Motor neuron (in vitro differentiated cells): Measurements from ENCODE around the gene HSPG2. TPM values are rescaled to one million over a fixed set of nuclear protein-coding genes. Genes with fewer than 3 reads are reported as not detected.

ENCODE experiments used
- ATAC-seq, 8 experiments: fragments of 200-7000 bp; cut with Tn5 transposase; replicated peaks in 6 of 8; 2 replicates each; pipeline ENCODE4 v1.8.0; 2021; ENCODE audit warnings: mild to moderate bottlenecking in 8 of 8, moderate library complexity in 8 of 8
- H3K27ac ChIP-seq, 2 donors: fragments of 250-450 bp; sonication (Bioruptor Pico); 2 replicates each; pipeline ENCODE4 v1.9.0; 2021; ENCODE audit warnings: antibody characterized with exemption in 2 of 2, mild to moderate bottlenecking in 2 of 2, moderate library complexity in 1 of 2
- H3K4me1 ChIP-seq, 2 donors: fragments of 250-450 bp; sonication (Bioruptor Pico); replicated peaks in 1 of 2; 2 replicates each; pipeline ENCODE4 v1.6.1; 2021; ENCODE audit warnings: antibody characterized with exemption in 2 of 2, mild to moderate bottlenecking in 2 of 2, moderate library complexity in 1 of 2
- H3K4me3 ChIP-seq, 5 donors: fragments of 250-450 bp; sonication (Bioruptor Pico); 2 replicates each; pipeline ENCODE4 v1.9.0; 2021; ENCODE audit warnings: antibody characterized with exemption in 5 of 5, mild to moderate bottlenecking in 5 of 5, moderate library complexity in 4 of 5
- WGBS, 10 experiments: fragments of 450-650 bp; shearing (Covaris generic); methylation state at CpG; one replicate each; pipeline ENCODE4 v1.0.0; 2022; 5-methylcytosine and 5-hydroxymethylcytosine counted together
- in situ Hi-C, 9 experiments: fragments of 400-800 bp; cut with MboI; loops; one replicate each; pipeline ENCODE4 v1.15.0; 2021; ENCODE audit warnings: low sequenced_read_pairs in 9 of 9, low pct_unique_long_range_greater_than_20kb in 2 of 9; ENCODE audit not compliant: unreplicated experiment in 9 of 9
- total RNA-seq, 8 experiments: library from RNA; unstranded; fragments of 300-600 nt; gene quantifications; 2 replicates each; pipeline versions ENCODE4 v1.2.3 to v1.2.4, GENCODE V29; 2022

HSPG2 gene
- total RNA-seq, 8 experiments from 2014 or later = 5.8 to 47.9 (median 12.8) TPM

GRCh38 chr1:21839337-21840037 lies 97.6 kb downstream of the HSPG2 start:
- Histone ChIP-seq H3K4me3 (no peak overlapping the region), H3K27ac (no peak overlapping the region), H3K4me1 (no peaks in the 10 kb centered on the region)
- ATAC-seq = peak in 1 of 8 experiments; percentile 10
- 93 to 97% (median 96%) methylated on average over 4 to 10 of the region's 19 CpGs; no CpG with 5 or more reads in 6 of the 10 experiments for WGBS, 10 experiments
- in situ Hi-C loops = no loop called here

DNA sequence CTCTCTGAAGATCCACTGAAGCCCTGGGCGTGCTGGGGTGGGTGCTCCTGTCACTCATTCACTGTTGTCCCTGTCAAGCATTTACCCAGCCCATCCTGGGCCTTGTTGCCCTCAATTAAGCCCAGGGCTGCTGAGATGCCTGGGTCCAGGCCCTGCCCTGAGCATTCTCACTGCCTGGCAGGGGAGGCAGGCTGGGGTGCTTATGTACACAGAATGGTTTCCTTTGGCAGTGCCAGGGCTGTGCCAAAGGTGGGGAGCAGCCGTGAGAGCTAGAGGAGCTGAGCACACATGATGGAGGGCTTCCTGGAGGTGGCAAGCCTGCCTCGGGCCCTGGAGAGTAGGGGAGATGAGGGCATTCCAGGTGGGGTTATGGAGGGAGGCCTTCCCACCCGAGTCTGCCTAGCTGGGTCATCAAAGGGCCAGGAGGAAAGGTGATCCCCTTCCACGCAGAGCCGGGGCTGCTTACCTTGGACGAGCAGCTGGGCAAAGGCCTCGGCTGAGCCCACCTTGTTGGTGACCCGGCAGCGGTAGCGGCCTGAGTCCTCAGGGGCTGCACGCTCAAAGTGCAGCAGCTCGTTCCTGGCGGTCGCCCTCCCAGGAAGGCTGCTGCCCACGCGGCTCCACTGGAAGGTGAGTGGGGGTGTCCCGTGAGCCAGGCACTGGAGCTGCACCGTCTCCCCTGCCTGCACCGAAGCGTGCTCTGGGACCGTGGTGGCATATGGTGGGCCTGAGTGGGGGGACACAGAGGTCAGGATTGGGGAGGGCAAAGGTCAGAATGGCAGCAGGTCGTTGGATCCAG lies 98.6 kb downstream of the HSPG2 start:
- Histone ChIP-seq H3K4me1 (no peaks in the 10 kb centered on the region), H3K27ac (no peak overlapping the region), H3K4me3 (no peak overlapping the region)
- WGBS, 10 experiments = 71 to 100% (median 81%) methylated on average over 1 to 20 of the region's 23 CpGs; no CpG with 5 or more reads in 3 of the 10 experiments
- in situ Hi-C loops = no loop called here
- peak in 1 of 8 experiments; percentile 11 for ATAC-seq

DNA sequence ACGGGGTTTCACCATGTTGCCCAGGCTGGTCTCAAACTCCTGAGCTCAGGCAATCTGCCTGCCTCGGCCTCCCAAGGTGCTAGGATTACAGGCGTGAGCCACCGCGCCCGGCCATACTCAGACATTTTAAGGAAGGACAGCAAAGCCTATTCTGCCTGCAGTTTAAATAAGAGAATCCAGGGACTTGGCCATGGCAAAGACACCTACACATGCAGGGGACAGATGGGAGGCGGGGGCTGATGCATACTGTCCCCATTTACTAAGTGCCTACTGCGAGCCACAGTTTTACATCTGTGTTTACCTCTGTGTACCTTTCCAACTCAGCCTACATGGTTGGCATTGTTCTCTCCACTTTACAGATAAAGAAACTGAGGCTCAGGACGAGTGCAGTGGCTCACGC lies 99.6 kb downstream of the HSPG2 start:
- in situ Hi-C loops = no loop called here
- 80 to 98% (median 93%) methylated on average over 1 to 9 of the region's 10 CpGs; no CpG with 5 or more reads in 3 of the 10 experiments for WGBS, 10 experiments
- no peak overlapping the region for H3K4me3 ChIP-seq
- no peaks in the 10 kb centered on the region for H3K4me1 ChIP-seq
- no peak for ATAC-seq
- no peak overlapping the region for H3K27ac ChIP-seq

- WGBS, 10 experiments = 82 to 90% methylated on average over 2 to 9 of the region's 13 CpGs; no CpG with 5 or more reads in 8 of the 10 experiments
- ATAC-seq = peak in 1 of 8 experiments; percentile 18
- no peaks in the 10 kb centered on the region for H3K4me1 ChIP-seq
Measured at GRCh38 chr1:21836729-21837128, 100.4 kb downstream of the HSPG2 start.

GRCh38 chr1:21836010-21836409 lies 101.1 kb downstream of the HSPG2 start:
- Histone ChIP-seq H3K27ac (no peak overlapping the region), H3K4me3 (no peak overlapping the region), H3K4me1 (no peaks in the 10 kb centered on the region)
- 60 to 100% (median 100%) methylated on average over 1 to 4 of the region's 4 CpGs; no CpG with 5 or more reads in 2 of the 10 experiments for WGBS, 10 experiments
- ATAC-seq = no peak
- in situ Hi-C loops = no loop called here

More at GRCh38 chr1:21836729-21837128, 100.4 kb downstream of the HSPG2 start:
- no peak overlapping the region for H3K27ac ChIP-seq
- H3K4me3 ChIP-seq = no peak overlapping the region
- in situ Hi-C loops = no loop called here

- ATAC-seq = no peak
- Histone ChIP-seq H3K27ac (no peak overlapping the region), H3K4me1 (no peaks in the 10 kb centered on the region), H3K4me3 (no peak overlapping the region)
- WGBS, 10 experiments = 84 to 100% (median 100%) methylated on average over 1 to 10 of the region's 16 CpGs; no CpG with 5 or more reads in 3 of the 10 experiments
- in situ Hi-C loops = no loop called here
Measured at GRCh38 chr1:21834666-21835065, 102.4 kb downstream of the HSPG2 start.

DNA sequence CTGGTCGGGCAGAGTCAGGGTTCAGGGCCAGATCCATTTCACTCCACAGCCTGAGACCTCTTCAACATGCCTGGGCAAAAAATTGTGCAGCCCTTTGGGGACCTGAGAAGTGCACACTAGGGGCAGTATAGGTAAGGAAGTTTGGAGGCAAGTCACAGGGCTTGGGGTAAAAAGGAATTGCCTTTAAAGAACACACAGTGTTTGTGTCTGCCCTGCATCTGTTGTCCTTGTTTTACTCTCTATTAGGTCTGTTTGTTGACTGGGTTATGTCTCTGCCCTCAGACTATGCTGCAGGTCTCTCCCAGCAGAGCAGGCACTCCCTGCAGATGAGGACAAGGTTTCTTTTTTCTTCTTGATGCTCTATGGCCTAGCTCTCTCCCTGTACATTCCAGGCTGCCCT lies 103.0 kb downstream of the HSPG2 start:
- Histone ChIP-seq H3K27ac (no peak overlapping the region), H3K4me1 (no peaks in the 10 kb centered on the region), H3K4me3 (no peak overlapping the region)
- in situ Hi-C loops = no loop called here
- WGBS, 10 experiments = 100% methylated on average over 1 of the region's 1 CpG; no CpG with 5 or more reads in 7 of the 10 experiments
- ATAC-seq = peak in 2 of 8 experiments; percentile 47 to 54

- in situ Hi-C loops = no loop called here
- ATAC-seq = peak in 1 of 8 experiments; percentile 12
- WGBS, 10 experiments = 75 to 100% (median 99%) methylated on average over 1 to 10 of the region's 11 CpGs; no CpG with 5 or more reads in 7 of the 10 experiments
- no peak overlapping the region for H3K27ac ChIP-seq
- H3K4me3 ChIP-seq = no peak overlapping the region
- no peaks in the 10 kb centered on the region for H3K4me1 ChIP-seq
Measured at GRCh38 chr1:21833392-21833976, 103.6 kb downstream of the HSPG2 start.

GRCh38 chr1:21831454-21831970 lies 105.6 kb downstream of the HSPG2 start:
- in situ Hi-C loops = no loop called here

GRCh38 chr1:21830792-21831453 lies 106.2 kb downstream of the HSPG2 start:
- no peak overlapping the region for H3K4me3 ChIP-seq
- peak in 4 of 8 experiments; percentile 3 to 15 (median 12) for ATAC-seq
- in situ Hi-C loops = no loop called here
- H3K27ac ChIP-seq = no peak overlapping the region
- H3K4me1 ChIP-seq = no peaks in the 10 kb centered on the region
- WGBS, 10 experiments = 87 to 100% (median 95%) methylated on average over 2 to 10 of the region's 23 CpGs; no CpG with 5 or more reads in 6 of the 10 experiments

More at GRCh38 chr1:21831454-21831970, 105.6 kb downstream of the HSPG2 start:
- ATAC-seq = peak in 2 of 8 experiments; percentile 9 to 11
- no peaks in the 10 kb centered on the region for H3K4me1 ChIP-seq
- 93 to 97% methylated on average over 4 to 5 of the region's 14 CpGs; no CpG with 5 or more reads in 8 of the 10 experiments for WGBS, 10 experiments
- no peak overlapping the region for H3K27ac ChIP-seq
- no peak overlapping the region for H3K4me3 ChIP-seq

DNA sequence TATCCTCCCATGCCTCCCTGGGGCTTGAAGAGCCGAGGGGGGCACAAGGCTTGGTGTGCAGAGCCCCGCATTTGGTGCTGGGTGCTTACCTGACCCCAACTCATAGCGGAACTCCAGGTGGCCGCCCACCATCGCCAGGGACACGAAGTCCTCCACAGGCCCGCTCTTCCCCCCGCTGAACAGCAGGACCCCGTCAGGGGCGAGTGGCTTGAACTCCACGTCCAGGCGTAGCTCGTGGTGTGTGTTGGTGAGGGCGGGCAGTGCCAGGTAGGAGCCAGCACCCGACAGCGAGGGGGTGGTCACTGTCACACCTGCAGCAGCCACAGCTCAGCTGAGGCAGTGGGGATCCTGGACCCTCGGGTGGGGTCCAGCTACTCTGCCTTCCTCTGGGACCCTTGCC lies 107.8 kb downstream of the HSPG2 start:
- in situ Hi-C loops = no loop called here
- H3K4me3 ChIP-seq = no peak overlapping the region
- H3K4me1 ChIP-seq = no peaks in the 10 kb centered on the region
- 81 to 100% methylated on average over 1 to 15 of the region's 17 CpGs; no CpG with 5 or more reads in 8 of the 10 experiments for WGBS, 10 experiments
- no peak overlapping the region for H3K27ac ChIP-seq
- ATAC-seq = peak in 1 of 8 experiments; percentile 10

- Histone ChIP-seq H3K27ac (no peak overlapping the region), H3K4me3 (no peak overlapping the region), H3K4me1 (no peaks in the 10 kb centered on the region)
- 87 to 100% (median 92%) methylated on average over 2 to 7 of the region's 28 CpGs; no CpG with 5 or more reads in 3 of the 10 experiments for whole genome bisulfite sequencing, 10 experiments
- no peak for ATAC-seq
- in situ Hi-C loops = no loop called here
Measured at GRCh38 chr1:21828506-21829210, 108.5 kb downstream of the HSPG2 start.
